H9 (cell line): ENCODE measurements around the gene TNK2. TPM values are rescaled to one million over a fixed set of nuclear protein-coding genes. Genes with fewer than 3 reads are reported as not detected.

Experiments used
- DNase-seq: peaks from one replicate; pipeline ENCODE4 v3.0.0-alpha.2; 2017
- H2AFZ ChIP-seq: one replicate; pipeline ENCODE4 v1.6.1; 2013; ENCODE audit warnings: mild to moderate bottlenecking, low read length, control low read depth, moderate library complexity
- H2AK5ac ChIP-seq: 2 replicates; pipeline ENCODE4 v1.6.1; 2013; ENCODE audit warnings: low read length, control low read depth, mixed read lengths; ENCODE audit not compliant: insufficient read length
- H2BK120ac ChIP-seq: one replicate; pipeline ENCODE4 v1.6.1; 2013; ENCODE audit warnings: low read depth, mild to moderate bottlenecking, low read length, control low read depth, inconsistent platforms; ENCODE audit not compliant: poor library complexity, severe bottlenecking
- H2BK12ac ChIP-seq: 2 replicates; pipeline ENCODE4 v1.6.1; 2013; ENCODE audit warnings: low read length, control low read depth, mixed read lengths, low read depth; ENCODE audit not compliant: insufficient read length
- H2BK15ac ChIP-seq: 2 replicates; pipeline ENCODE4 v1.6.1; 2013; ENCODE audit warnings: low read depth, low read length, control low read depth
- H2BK20ac ChIP-seq: one replicate; pipeline ENCODE4 v1.6.1; 2013; ENCODE audit warnings: low read depth, mild to moderate bottlenecking, low read length, control low read depth, inconsistent platforms; ENCODE audit not compliant: poor library complexity, severe bottlenecking
- H2BK5ac ChIP-seq: 2 replicates; pipeline ENCODE4 v1.6.1; 2013; ENCODE audit warnings: low read length, control low read depth, mixed read lengths; ENCODE audit not compliant: insufficient read length
- H3K14ac ChIP-seq: 2 replicates; pipeline ENCODE4 v1.6.1; 2013; ENCODE audit warnings: low read length, control low read depth; ENCODE audit not compliant: insufficient read depth
- H3K18ac ChIP-seq: 2 replicates; pipeline ENCODE4 v1.6.1; 2013; ENCODE audit warnings: low read depth, mild to moderate bottlenecking, mixed read lengths, low read length, control low read depth; ENCODE audit not compliant: insufficient read length
- H3K23ac ChIP-seq: 2 replicates; pipeline ENCODE4 v1.6.1; 2013; ENCODE audit warnings: low read length, control low read depth, mixed read lengths, low read depth; ENCODE audit not compliant: insufficient read length
- H3K23me2 ChIP-seq: 2 replicates; pipeline ENCODE4 v1.6.1; 2013; ENCODE audit warnings: low read depth, mild to moderate bottlenecking, mixed read lengths, low read length, control low read depth; ENCODE audit not compliant: insufficient read length, poor library complexity, severe bottlenecking
- H3K27ac ChIP-seq: 2 replicates; pipeline ENCODE4 v1.5.1; 2013; ENCODE audit warnings: low read length, control low read depth, mixed read lengths, low read depth; ENCODE audit not compliant: insufficient read length
- H3K27me3 ChIP-seq: 2 replicates; pipeline ENCODE4 v1.6.1; 2013; ENCODE audit warnings: low read length, control low read depth, inconsistent platforms; ENCODE audit not compliant: insufficient read depth
- H3K4ac ChIP-seq: 2 replicates; pipeline ENCODE4 v1.6.1; 2013; ENCODE audit warnings: low read depth, mild to moderate bottlenecking, control low read depth, inconsistent platforms, low read length, moderate library complexity
- H3K4me1 ChIP-seq: 2 replicates; pipeline ENCODE4 v1.6.1; 2013; ENCODE audit warnings: low read length, control low read depth, inconsistent platforms; ENCODE audit not compliant: insufficient read depth
- H3K4me2 ChIP-seq: 2 replicates; pipeline ENCODE4 v1.6.1; 2013; ENCODE audit warnings: low read length, control low read depth, mixed read lengths; ENCODE audit not compliant: insufficient read length, insufficient read depth
- H3K56ac ChIP-seq: 2 replicates; pipeline ENCODE4 v1.6.1; 2013; ENCODE audit warnings: low read depth, mild to moderate bottlenecking, mixed read lengths, low read length, control low read depth; ENCODE audit not compliant: insufficient read length
- H3K79me1 ChIP-seq: 2 replicates; pipeline ENCODE4 v1.6.1; 2013; ENCODE audit warnings: low read depth, mild to moderate bottlenecking, moderate library complexity, low read length, control low read depth, inconsistent platforms; ENCODE audit not compliant: insufficient read depth, poor library complexity, severe bottlenecking
- H3K79me2 ChIP-seq: 2 replicates; pipeline ENCODE4 v1.6.1; 2013; ENCODE audit warnings: low read length, control low read depth, inconsistent platforms; ENCODE audit not compliant: insufficient read depth
- H3K9ac ChIP-seq: 2 replicates; pipeline ENCODE4 v1.6.1; 2013; ENCODE audit warnings: low read length, control low read depth, mixed read lengths; ENCODE audit not compliant: insufficient read length; ENCODE audit errors: extremely low read depth
- H3K9me3 ChIP-seq: one replicate; pipeline ENCODE4 v1.6.1; 2013; ENCODE audit warnings: low read depth, low read length, inconsistent platforms; ENCODE audit not compliant: control insufficient read depth
- H3T11ph ChIP-seq: one replicate; pipeline ENCODE4 v1.6.1; 2013; ENCODE audit warnings: mild to moderate bottlenecking, low read length, control low read depth, inconsistent platforms
- H4K20me1 ChIP-seq: one replicate; pipeline ENCODE4 v1.6.1; 2013; ENCODE audit not compliant: control insufficient read depth, insufficient read length, insufficient read depth
- H4K5ac ChIP-seq: 2 replicates; pipeline ENCODE4 v1.6.1; 2013; ENCODE audit warnings: low read depth, mild to moderate bottlenecking, mixed read lengths, low read length, control low read depth; ENCODE audit not compliant: insufficient read length
- H4K8ac ChIP-seq: replicated peaks from 2 replicates; pipeline ENCODE4 v1.6.1; 2013; ENCODE audit warnings: low read length, control low read depth, mixed read lengths, low read depth; ENCODE audit not compliant: insufficient read length
- H4K91ac ChIP-seq: 2 replicates; pipeline ENCODE4 v1.6.1; 2013; ENCODE audit warnings: low read depth, mild to moderate bottlenecking, moderate library complexity, mixed read lengths, low read length, control low read depth; ENCODE audit not compliant: insufficient read length
- H3K27ac Mint-ChIP-seq, 3 experiments: 2 replicates in 2 of 3; 3 replicates in 1 of 3; pipeline ENCODE4 v1.8.0; 2020 to 2021; ENCODE audit warnings: mixed read lengths in 3 of 3, mild to moderate bottlenecking in 1 of 3, moderate library complexity in 1 of 3
- H3K27me3 Mint-ChIP-seq: 2 replicates; pipeline ENCODE4 v1.8.0; 2021; ENCODE audit warnings: low read depth, mild to moderate bottlenecking, moderate library complexity, mixed read lengths
- H3K36me3 Mint-ChIP-seq, 3 experiments: 2 replicates in 2 of 3; 3 replicates in 1 of 3; pipeline ENCODE4 v1.8.0; 2020 to 2021; ENCODE audit warnings: low read depth in 3 of 3, mixed read lengths in 3 of 3; ENCODE audit not compliant: insufficient read depth in 1 of 3
- H3K4me1 Mint-ChIP-seq, 2 experiments: 2 replicates each; pipeline ENCODE4 v1.8.0; 2020; ENCODE audit warnings: mixed read lengths in 2 of 2
- H3K4me3 Mint-ChIP-seq, 2 experiments: 2 replicates in 1 of 2; 3 replicates in 1 of 2; pipeline ENCODE4 v1.8.0; 2020 to 2021; ENCODE audit warnings: mild to moderate bottlenecking in 2 of 2, mixed read lengths in 2 of 2, moderate library complexity in 1 of 2
- H3K9me3 Mint-ChIP-seq, 2 experiments: 2 replicates in 1 of 2; 3 replicates in 1 of 2; pipeline ENCODE4 v1.8.0; 2020; ENCODE audit warnings: mild to moderate bottlenecking in 2 of 2, mixed read lengths in 2 of 2, moderate library complexity in 1 of 2
- CTCF ChIP-seq: fragments of 200-600 bp; sonication (generic); conservative IDR thresholded peaks from 3 replicates; pipeline ENCODE4 v1.8.0; 2021; ENCODE audit warnings: antibody characterized with exemption, mild to moderate bottlenecking
- WGBS: extraction: QIAGEN DNeasy Blood & Tissue Kit; methylation state at CpG from one replicate; pipeline ENCODE4 v1.1.7; 2013; ENCODE audit warnings: missing lambda C conversion rate, low lambda C conversion rate, mixed read lengths; ENCODE audit not compliant: insufficient read length; ENCODE audit errors: extremely low coverage; 5-methylcytosine and 5-hydroxymethylcytosine counted together
- total RNA-seq: library from RNA; stranded (reverse); gene quantifications from 2 replicates; pipeline ENCODE4 v1.2.1, GENCODE V29; 2021

Gene TNK2
- total RNA-seq, 1 experiment from 2014 or later, result 34.5 TPM

- Histone ChIP-seq H2BK12ac (no peak overlapping the region), H2AK5ac (no peak overlapping the region), H3K27ac (no peak overlapping the region), H4K8ac (no peak overlapping the region), H2AFZ (no peak overlapping the region), H2BK15ac (no peak overlapping the region), H2BK120ac (no peak overlapping the region), H4K20me1 (peaks cover 2% of the 10 kb centered on the region), H3K4me1 (no peaks in the 10 kb centered on the region), H3K23me2 (no peaks in the 10 kb centered on the region), H3K79me2 (no peaks in the 10 kb centered on the region), H2BK5ac (no peak overlapping the region), H3K56ac (no peak overlapping the region), H3K27me3 (no peaks in the 10 kb centered on the region), H3K9me3 (no peaks in the 10 kb centered on the region), H4K5ac (no peak overlapping the region), H3K23ac (no peak overlapping the region), H3K4me2 (no peak overlapping the region), H3T11ph (no peak overlapping the region), H3K9ac (no peak overlapping the region), H3K14ac (no peak overlapping the region), H3K4ac (no peak overlapping the region), H3K79me1 (no peaks in the 10 kb centered on the region), H2BK20ac (no peak overlapping the region), H4K91ac (no peak overlapping the region), H3K18ac (no peak overlapping the region)
- WGBS, result no CpG with 5 or more reads among the region's 30 CpGs
- no peak for TF ChIP-seq CTCF
- H3K9me3 Mint-ChIP-seq, result no peaks in the 10 kb centered on the region
- DNase-seq, result no peak
- no peaks in the 10 kb centered on the region for H3K27me3 Mint-ChIP-seq
- peaks cover 0 to 6% of the 10 kb centered on the region in 2 experiments; a peak in 2 of 4 replicates for H3K4me1 Mint-ChIP-seq
- peaks cover 0 to 17% (median 9%) of the 10 kb centered on the region in 3 experiments for H3K36me3 Mint-ChIP-seq
- no peak overlapping the region for H3K27ac Mint-ChIP-seq
- H3K4me3 Mint-ChIP-seq, result no peak overlapping the region
Measured at GRCh38 chr3:195866686-195867511, 41.5 kb downstream of the TNK2 start.
